ENCODE results near the gene DNAH11. TPM values are rescaled to one million over a fixed set of nuclear protein-coding genes. Genes with fewer than 3 reads are reported as not detected.
A peak's percentile ranks its signal among the peaks of the same experiment; 100 is the strongest.

The DNAH11 gene
- total RNA-seq, 1 donor from 2014 or later: 3.4 TPM

DNA sequence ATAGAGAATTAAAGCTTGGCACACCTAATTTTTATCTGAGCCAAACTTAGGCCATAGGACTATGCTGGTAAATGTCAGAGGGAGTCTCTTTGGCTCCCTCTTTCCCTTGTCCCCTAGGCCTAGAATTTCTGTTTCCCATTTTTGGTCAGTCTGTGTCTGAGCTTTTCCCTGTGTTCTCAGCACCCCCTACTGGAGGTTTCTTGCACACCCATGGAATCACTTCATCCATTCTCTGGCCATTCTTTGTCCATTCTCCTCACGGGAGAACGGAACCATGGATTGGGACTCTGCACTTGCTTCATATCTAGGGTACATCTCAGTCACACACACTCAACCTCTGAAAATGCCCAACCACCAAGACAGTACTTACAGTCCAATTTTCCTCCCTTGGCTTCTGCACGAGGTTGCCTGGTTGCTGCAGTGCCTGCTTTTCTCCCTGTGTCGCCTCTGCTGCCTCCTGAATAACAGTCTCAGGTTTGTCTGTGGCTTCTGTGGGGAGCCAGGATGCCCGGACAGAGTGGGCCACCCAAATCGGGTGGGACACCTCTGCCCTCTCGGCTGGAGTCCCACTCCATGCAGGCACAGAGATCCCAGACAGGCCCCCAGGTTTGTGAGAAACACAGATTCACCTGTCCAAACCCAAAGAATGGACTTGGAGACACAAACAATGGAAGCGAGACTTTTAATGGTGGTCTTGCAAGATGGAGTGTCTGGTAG, 35.1 kb upstream of the DNAH11 start:
- no peak for DNase-seq
- intact Hi-C loops (cut with DNase I): loop anchor here (10.0 kb wide), 1 partner anchor 243 kb away; no protein-coding TSS in a partner anchor
- no peaks in the 10 kb centered on the region for H3K36me3 ChIP-seq
- no peaks in the 10 kb centered on the region for H3K4me1 ChIP-seq
- H3K4me3 ChIP-seq: no peak overlapping the region
- H3K9me3 ChIP-seq: no peaks in the 10 kb centered on the region
- peak; percentile 85 for ATAC-seq
- TF ChIP-seq, protein P1, sequence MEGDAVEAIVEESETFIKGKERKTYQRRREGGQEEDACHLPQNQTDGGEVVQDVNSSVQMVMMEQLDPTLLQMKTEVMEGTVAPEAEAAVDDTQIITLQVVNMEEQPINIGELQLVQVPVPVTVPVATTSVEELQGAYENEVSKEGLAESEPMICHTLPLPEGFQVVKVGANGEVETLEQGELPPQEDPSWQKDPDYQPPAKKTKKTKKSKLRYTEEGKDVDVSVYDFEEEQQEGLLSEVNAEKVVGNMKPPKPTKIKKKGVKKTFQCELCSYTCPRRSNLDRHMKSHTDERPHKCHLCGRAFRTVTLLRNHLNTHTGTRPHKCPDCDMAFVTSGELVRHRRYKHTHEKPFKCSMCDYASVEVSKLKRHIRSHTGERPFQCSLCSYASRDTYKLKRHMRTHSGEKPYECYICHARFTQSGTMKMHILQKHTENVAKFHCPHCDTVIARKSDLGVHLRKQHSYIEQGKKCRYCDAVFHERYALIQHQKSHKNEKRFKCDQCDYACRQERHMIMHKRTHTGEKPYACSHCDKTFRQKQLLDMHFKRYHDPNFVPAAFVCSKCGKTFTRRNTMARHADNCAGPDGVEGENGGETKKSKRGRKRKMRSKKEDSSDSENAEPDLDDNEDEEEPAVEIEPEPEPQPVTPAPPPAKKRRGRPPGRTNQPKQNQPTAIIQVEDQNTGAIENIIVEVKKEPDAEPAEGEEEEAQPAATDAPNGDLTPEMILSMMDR (IDR thresholded peaks at IDR 0.05): peak; percentile 73
- H3K27ac ChIP-seq: no peak overlapping the region
- no peaks in the 10 kb centered on the region for H3K27me3 ChIP-seq

DNA sequence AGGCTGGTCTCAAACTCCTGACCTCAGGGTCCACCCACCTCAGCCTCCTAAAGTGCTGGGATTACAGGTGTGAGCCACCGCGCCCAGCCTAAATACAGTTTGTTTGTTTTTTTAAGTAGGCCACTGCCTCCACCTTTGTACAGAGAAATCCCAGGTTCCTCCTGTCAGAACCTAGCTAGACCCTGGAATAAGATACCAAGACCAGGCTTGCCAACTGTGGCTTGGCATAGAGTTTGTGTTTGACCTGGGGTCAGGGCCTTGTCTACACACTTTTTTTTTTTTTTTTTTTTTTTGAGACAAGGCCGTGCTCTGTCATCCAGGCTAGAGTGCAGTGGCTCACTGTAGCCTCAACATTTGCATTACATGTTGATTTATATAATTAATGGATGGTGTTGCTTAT, 34.3 kb upstream of the DNAH11 start:
- Histone ChIP-seq H3K9me3 (no peaks in the 10 kb centered on the region), H3K36me3 (no peaks in the 10 kb centered on the region), H3K4me1 (no peaks in the 10 kb centered on the region), H3K4me3 (no peak overlapping the region), H3K27me3 (no peaks in the 10 kb centered on the region), H3K27ac (no peak overlapping the region)
- TF ChIP-seq, protein P1 (IDR thresholded peaks at IDR 0.05): no peak
- DNase-seq (no peak), ATAC-seq (no peak)
- intact Hi-C loops (cut with DNase I): loop anchor here (10.0 kb wide), 1 partner anchor 244 kb away; no protein-coding TSS in a partner anchor

DNA sequence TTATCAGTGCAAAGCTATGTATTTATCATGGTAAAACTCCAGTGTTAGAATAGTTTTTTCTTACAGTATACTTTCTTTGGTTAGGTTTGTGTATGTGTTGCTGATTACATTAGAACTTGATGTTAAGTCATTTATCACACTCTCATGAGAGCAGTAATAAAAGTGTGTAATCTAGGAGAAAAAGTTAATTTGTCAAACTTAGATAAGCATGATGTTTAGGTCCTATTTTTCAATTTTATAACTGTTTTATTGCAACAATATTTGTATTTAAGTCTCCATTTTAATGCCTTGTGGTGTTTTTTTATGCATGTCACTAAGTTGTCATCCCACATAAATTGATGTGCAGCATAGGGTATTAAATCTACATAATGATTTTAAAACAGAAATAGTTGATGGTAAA, 28.8 kb upstream of the DNAH11 start:
- intact Hi-C loops (cut with DNase I): no loop called here
- DNase-seq (no peak), ATAC-seq (no peak)
- H3K4me3 ChIP-seq: no peak overlapping the region
- no peaks in the 10 kb centered on the region for H3K27me3 ChIP-seq
- TF ChIP-seq, protein P1 (IDR thresholded peaks at IDR 0.05): no peak
- H3K4me1 ChIP-seq: no peaks in the 10 kb centered on the region
- no peaks in the 10 kb centered on the region for H3K9me3 ChIP-seq
- no peaks in the 10 kb centered on the region for H3K36me3 ChIP-seq
- no peak overlapping the region for H3K27ac ChIP-seq

DNA sequence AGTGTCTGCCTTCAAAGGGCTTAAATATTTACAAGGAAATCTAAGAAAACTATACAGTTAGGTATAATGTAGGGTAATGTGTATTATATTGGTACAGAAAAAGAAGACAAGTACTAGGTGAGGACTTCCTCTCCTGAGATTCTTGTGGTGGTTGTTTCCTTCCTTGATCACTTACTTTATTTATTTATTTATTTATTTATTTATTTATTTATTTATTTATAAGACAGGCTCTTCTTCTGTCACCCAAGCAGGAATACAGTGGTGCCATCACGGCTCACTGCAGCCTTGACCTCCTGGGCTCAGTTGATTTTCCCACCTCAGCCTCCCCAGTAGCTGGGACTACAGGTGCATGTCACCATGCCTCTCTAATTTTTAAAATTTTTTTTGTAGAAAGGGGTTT, 18.2 kb upstream of the DNAH11 start:
- H3K36me3 ChIP-seq: no peaks in the 10 kb centered on the region
- H3K4me3 ChIP-seq: no peak overlapping the region
- TF ChIP-seq, protein P1 (IDR thresholded peaks at IDR 0.05): no peak
- DNase-seq (no peak), ATAC-seq (no peak)
- H3K4me1 ChIP-seq: no peaks in the 10 kb centered on the region
- no peaks in the 10 kb centered on the region for H3K9me3 ChIP-seq
- H3K27me3 ChIP-seq: no peaks in the 10 kb centered on the region
- H3K27ac ChIP-seq: no peak overlapping the region
- intact Hi-C loops (cut with DNase I): no loop called here

DNA sequence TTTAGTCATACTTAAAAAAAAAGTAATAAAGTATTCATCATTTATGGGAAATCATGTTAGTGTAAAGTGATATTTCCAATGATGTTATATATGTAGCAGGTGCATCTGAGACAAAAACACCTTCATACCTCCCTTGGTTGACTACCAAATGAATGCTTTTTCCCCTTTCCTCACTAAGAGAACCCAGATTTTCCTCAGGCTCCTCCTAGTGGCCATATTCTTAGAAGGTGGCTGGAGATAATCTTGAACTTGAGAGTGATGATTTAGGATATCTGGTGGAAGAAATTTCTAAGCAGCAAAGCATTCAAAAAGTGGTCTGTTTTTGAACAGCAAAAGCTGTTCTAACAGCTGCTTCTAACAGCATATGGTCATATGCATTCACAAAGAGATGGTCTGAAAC, 16.8 kb upstream of the DNAH11 start:
- Histone ChIP-seq H3K9me3 (no peaks in the 10 kb centered on the region), H3K36me3 (no peaks in the 10 kb centered on the region), H3K27ac (no peak overlapping the region), H3K4me1 (no peaks in the 10 kb centered on the region), H3K4me3 (no peak overlapping the region), H3K27me3 (no peaks in the 10 kb centered on the region)
- DNase-seq (no peak), ATAC-seq (no peak)
- intact Hi-C loops (cut with DNase I): no loop called here
- TF ChIP-seq, protein P1 (IDR thresholded peaks at IDR 0.05): peak; percentile 47

All from upper lobe of right lung (tissue), 1 donor.